OCI-LY3 (cell line): ENCODE results near the gene DNAJC1.

Experiments used
- H2AFZ ChIP-seq: fragments of 200-600, 300-600 bp; shearing (Covaris generic); 2 replicates; pipeline ENCODE4 v1.6.0; 2014; ENCODE audit warnings: antibody characterized with exemption, low read depth, low read length
- H3K27ac ChIP-seq: fragments of 200-600, 300-600 bp; sonication (generic); 2 replicates; pipeline ENCODE4 v1.5.1; 2014; ENCODE audit warnings: mild to moderate bottlenecking, low read length, moderate library complexity, mixed read lengths
- H3K27me3 ChIP-seq: fragments of 200-600, 300-600 bp; sonication (generic); 2 replicates; pipeline ENCODE4 v1.6.1; 2014; ENCODE audit warnings: low read depth, low read length, mixed read lengths
- H3K36me3 ChIP-seq: fragments of 200-600, 300-600 bp; sonication (generic); replicated peaks from 2 replicates; pipeline ENCODE3; 2014; ENCODE audit warnings: low read depth, low read length, mixed read lengths
- H3K4me1 ChIP-seq: fragments of 300-600, 200-600 bp; sonication (generic); 2 replicates; pipeline ENCODE4 v1.6.1; 2014; ENCODE audit warnings: low read length, mixed read lengths
- H3K4me2 ChIP-seq: fragments of 200-600, 300-600 bp; sonication (generic); 2 replicates; pipeline ENCODE4 v1.6.1; 2014; ENCODE audit warnings: low read length, mixed read lengths
- H3K4me3 ChIP-seq: fragments of 300-600, 200-600 bp; sonication (generic); 2 replicates; pipeline ENCODE4 v1.5.1; 2014; ENCODE audit warnings: antibody characterized with exemption, mild to moderate bottlenecking, low read length, moderate library complexity
- H3K79me2 ChIP-seq: fragments of 300-600, 200-600 bp; shearing (Covaris generic); 2 replicates; pipeline ENCODE4 v1.6.1; 2014; ENCODE audit warnings: mild to moderate bottlenecking, low read length, mixed read lengths
- H3K9ac ChIP-seq: fragments of 300-600, 200-600 bp; shearing (Covaris generic); 2 replicates; pipeline ENCODE4 v1.6.0; 2014; ENCODE audit warnings: mild to moderate bottlenecking, low read length, moderate library complexity
- H3K9me3 ChIP-seq: fragments of 200-600, 300-600 bp; shearing (Covaris generic); 2 replicates; pipeline ENCODE4 v1.6.1; 2014; ENCODE audit warnings: low read length, mixed read lengths; ENCODE audit not compliant: insufficient read depth
- H4K20me1 ChIP-seq: fragments of 200-600, 300-600 bp; sonication (generic); 2 replicates; pipeline ENCODE4 v1.6.1; 2016; ENCODE audit warnings: low read length, mixed read lengths; ENCODE audit not compliant: insufficient read depth
- EZH2phosphoT487 ChIP-seq: fragments of 200-600 bp; shearing (Covaris generic); IDR thresholded peaks from 2 replicates; pipeline ENCODE4 v1.6.1; 2018; ENCODE audit warnings: antibody characterized with exemption, mixed run types, low read depth
- TF ChIP-seq, protein P1 (sequence below): fragments of 200-600, 300-600 bp; sonication (generic); IDR thresholded peaks from 2 replicates; pipeline ENCODE4 v1.5.1; 2014; ENCODE audit warnings: antibody characterized with exemption, low read length, low read depth

The DNAJC1 gene

GRCh38 chr10:21950566-21950965 is 53.0 kb downstream of the DNAJC1 start:
- Histone ChIP-seq H3K4me1 (peaks cover 17% of the 10 kb centered on the region), H3K4me3 (no peak overlapping the region), H3K27me3 (no peaks in the 10 kb centered on the region), H3K36me3 (no peaks in the 10 kb centered on the region), H3K4me2 (no peak overlapping the region), H4K20me1 (no peaks in the 10 kb centered on the region), H2AFZ (no peak overlapping the region), H3K27ac (no peak overlapping the region), H3K9ac (no peak overlapping the region), H3K79me2 (no peaks in the 10 kb centered on the region), H3K9me3 (no peaks in the 10 kb centered on the region)
- TF ChIP-seq EZH2phosphoT487, result no peak
- TF ChIP-seq, protein P1, sequence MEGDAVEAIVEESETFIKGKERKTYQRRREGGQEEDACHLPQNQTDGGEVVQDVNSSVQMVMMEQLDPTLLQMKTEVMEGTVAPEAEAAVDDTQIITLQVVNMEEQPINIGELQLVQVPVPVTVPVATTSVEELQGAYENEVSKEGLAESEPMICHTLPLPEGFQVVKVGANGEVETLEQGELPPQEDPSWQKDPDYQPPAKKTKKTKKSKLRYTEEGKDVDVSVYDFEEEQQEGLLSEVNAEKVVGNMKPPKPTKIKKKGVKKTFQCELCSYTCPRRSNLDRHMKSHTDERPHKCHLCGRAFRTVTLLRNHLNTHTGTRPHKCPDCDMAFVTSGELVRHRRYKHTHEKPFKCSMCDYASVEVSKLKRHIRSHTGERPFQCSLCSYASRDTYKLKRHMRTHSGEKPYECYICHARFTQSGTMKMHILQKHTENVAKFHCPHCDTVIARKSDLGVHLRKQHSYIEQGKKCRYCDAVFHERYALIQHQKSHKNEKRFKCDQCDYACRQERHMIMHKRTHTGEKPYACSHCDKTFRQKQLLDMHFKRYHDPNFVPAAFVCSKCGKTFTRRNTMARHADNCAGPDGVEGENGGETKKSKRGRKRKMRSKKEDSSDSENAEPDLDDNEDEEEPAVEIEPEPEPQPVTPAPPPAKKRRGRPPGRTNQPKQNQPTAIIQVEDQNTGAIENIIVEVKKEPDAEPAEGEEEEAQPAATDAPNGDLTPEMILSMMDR, result no peak

- no peaks in the 10 kb centered on the region for H3K79me2 ChIP-seq
- no peaks in the 10 kb centered on the region for H3K27me3 ChIP-seq
- H3K27ac ChIP-seq, result no peak overlapping the region
- H3K4me1 ChIP-seq, result no peaks in the 10 kb centered on the region
- no peak overlapping the region for H3K4me2 ChIP-seq
- no peaks in the 10 kb centered on the region for H4K20me1 ChIP-seq
- H3K9me3 ChIP-seq, result no peaks in the 10 kb centered on the region
- no peak for TF ChIP-seq EZH2phosphoT487
- TF ChIP-seq, protein P1, result no peak
- H3K4me3 ChIP-seq, result no peak overlapping the region
- no peaks in the 10 kb centered on the region for H3K36me3 ChIP-seq
- no peak overlapping the region for H2AFZ ChIP-seq
- H3K9ac ChIP-seq, result no peak overlapping the region
These were observed 56.6 kb downstream of the DNAJC1 start for GRCh38 chr10:21946946-21947345.

DNA sequence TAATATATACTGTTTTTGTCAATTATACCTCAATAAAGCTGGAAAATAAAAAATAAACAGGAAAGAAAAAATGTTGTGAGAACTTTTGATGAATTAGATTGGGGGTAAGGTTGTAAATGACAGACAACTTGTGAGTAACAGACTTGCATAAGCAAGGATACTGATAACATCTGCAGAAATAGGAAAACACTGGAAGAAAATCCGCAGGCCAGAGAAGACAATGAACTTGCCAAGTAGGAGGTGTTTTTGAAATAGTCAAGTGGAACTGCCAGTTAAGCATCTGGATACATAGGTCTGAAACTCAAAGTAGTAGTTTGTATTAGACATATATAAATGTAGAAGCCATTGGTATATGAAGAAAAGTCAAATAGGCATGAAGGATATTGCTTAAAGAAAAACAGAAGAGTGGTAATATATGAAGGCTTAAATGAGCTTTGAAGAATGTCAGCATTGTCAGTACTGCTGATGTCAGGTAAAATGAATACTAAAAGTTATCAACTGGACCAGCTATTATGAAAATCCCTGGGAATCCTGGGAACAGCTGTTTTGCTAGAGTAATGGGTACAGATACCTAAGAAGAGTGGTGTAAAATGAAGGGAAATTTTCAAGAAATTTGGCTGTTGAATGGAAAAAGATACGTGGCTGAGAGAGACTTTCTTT is 58.7 kb downstream of the DNAJC1 start:
- Histone ChIP-seq H4K20me1 (no peaks in the 10 kb centered on the region), H3K9ac (no peak overlapping the region), H3K79me2 (no peaks in the 10 kb centered on the region), H3K4me3 (no peak overlapping the region), H3K27me3 (no peaks in the 10 kb centered on the region), H3K4me1 (no peaks in the 10 kb centered on the region), H3K4me2 (no peak overlapping the region), H3K9me3 (no peaks in the 10 kb centered on the region), H2AFZ (no peak overlapping the region), H3K27ac (no peak overlapping the region), H3K36me3 (no peaks in the 10 kb centered on the region)
- TF ChIP-seq EZH2phosphoT487, result no peak
- TF ChIP-seq, protein P1, result no peak

DNA sequence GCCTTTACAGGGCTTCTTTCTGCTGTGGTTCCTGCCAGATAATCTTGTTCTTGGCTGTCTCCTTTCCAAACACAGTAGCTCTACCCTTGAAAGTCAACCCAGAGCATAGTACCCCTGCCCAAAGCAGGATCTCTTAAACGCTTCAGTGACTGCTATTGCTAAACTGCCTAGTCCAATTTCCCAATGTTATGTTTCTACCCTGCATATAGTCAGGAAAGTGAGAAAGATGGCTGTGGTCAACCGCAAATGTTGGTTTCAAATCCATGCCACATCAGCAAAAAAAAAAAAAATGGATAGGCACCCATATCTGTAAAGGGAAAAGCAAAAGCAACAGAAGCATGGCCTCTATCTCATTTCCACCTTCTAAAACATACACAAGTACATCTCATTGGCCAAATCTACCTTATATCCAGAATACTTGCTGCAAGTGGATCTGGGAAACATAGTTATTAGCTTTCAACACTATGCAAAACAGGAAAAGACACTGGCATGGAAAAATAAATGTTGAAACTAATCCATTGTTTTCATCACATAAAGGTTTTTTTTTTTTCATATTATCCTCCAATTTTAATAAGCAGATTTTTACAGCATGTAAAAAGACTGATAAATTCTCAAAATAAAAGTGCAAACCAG is 59.8 kb downstream of the DNAJC1 start:
- H3K4me1 ChIP-seq, result no peaks in the 10 kb centered on the region
- H2AFZ ChIP-seq, result no peak overlapping the region
- H3K36me3 ChIP-seq, result no peaks in the 10 kb centered on the region
- H3K79me2 ChIP-seq, result no peaks in the 10 kb centered on the region
- no peak overlapping the region for H3K9ac ChIP-seq
- no peaks in the 10 kb centered on the region for H3K27me3 ChIP-seq
- H3K9me3 ChIP-seq, result no peaks in the 10 kb centered on the region
- TF ChIP-seq, protein P1, result no peak
- no peak for TF ChIP-seq EZH2phosphoT487
- no peaks in the 10 kb centered on the region for H4K20me1 ChIP-seq
- no peak overlapping the region for H3K4me3 ChIP-seq
- H3K4me2 ChIP-seq, result no peak overlapping the region
- no peak overlapping the region for H3K27ac ChIP-seq
